ENCODE data around the gene CCDC184. TPM values are rescaled to one million over a fixed set of nuclear protein-coding genes. Genes with fewer than 3 reads are reported as not detected.
"Not testable (repeated sequence)": the region's sequence is repeated elsewhere in the genome, so short reads cannot be mapped to it uniquely, and the experiment has no call there.

CCDC184 gene
- total RNA-seq, 1 experiment from 2014 or later, result not detected

DNA sequence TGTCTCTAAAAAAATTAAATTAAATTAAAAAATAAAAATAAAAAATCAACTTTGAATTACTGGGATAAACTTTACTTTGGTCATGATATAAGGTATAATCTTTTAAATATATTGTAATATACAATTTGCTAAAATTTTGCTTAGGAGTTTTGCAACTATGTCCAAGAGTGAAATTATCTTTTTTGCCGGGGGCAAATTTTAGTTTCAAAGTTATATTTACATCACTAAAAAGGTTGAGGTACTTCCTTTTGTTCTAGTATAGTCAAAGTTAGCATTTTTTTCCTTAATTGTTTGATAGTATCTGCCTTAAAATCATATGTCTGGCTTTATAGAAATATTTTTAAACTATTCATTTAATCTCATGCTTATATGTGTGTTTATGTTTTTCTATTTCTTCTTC lies 37.3 kb downstream of the CCDC184 start:
- POLR2A ChIA-PET (ENCODE audit: unreplicated experiment), result no interaction called here

DNA sequence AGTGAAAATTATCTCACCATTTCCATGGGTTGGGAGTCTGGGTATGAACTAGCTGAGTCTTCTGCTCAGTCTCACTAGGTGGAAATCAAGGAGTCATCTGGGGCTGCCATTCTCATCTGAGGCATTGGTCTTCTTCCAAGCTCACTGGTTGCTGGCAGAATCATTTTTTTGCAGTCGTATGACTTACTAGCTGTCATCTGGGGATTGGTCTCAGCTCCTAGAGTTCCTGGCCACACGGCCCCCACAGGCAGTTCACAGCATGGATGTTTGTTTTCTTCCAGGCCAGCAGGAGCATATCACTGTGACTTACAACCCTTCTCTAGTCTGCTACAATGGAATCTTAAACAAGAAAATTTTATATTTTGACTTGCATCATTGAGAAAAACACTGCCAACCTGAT lies 38.2 kb downstream of the CCDC184 start:
- Histone ChIP-seq H3K79me2 (ENCODE audit: low read depth) (no peaks in the 10 kb centered on the region), H2AFZ (no peak overlapping the region), H3K4me3 (no peak overlapping the region), H4K20me1 (ENCODE audit: insufficient read depth) (no peaks in the 10 kb centered on the region), H3K27me3 (ENCODE audit: insufficient read depth, low read depth) (peaks cover under 1% of the 10 kb centered on the region; the same call in 1 of the 2 replicates), H3K9me3 (ENCODE audit: insufficient read depth, low read depth) (no peaks in the 10 kb centered on the region), H3K4me1 (replicated peaks; ENCODE audit: insufficient read depth) (no peaks in the 10 kb centered on the region), H3K27ac (no peak overlapping the region), H3K9me2 (ENCODE audit: insufficient read depth) (no peaks in the 10 kb centered on the region), H3K36me3 (ENCODE audit: low read depth) (no peaks in the 10 kb centered on the region), H3K4me2 (no peak overlapping the region), H3F3A (ENCODE audit: insufficient read depth, low read depth) (no peaks in the 10 kb centered on the region)
- DNase-seq, result no peak
- no TSS peak for BruUV-seq (replicated peaks)
- TF ChIP-seq, protein P1, sequence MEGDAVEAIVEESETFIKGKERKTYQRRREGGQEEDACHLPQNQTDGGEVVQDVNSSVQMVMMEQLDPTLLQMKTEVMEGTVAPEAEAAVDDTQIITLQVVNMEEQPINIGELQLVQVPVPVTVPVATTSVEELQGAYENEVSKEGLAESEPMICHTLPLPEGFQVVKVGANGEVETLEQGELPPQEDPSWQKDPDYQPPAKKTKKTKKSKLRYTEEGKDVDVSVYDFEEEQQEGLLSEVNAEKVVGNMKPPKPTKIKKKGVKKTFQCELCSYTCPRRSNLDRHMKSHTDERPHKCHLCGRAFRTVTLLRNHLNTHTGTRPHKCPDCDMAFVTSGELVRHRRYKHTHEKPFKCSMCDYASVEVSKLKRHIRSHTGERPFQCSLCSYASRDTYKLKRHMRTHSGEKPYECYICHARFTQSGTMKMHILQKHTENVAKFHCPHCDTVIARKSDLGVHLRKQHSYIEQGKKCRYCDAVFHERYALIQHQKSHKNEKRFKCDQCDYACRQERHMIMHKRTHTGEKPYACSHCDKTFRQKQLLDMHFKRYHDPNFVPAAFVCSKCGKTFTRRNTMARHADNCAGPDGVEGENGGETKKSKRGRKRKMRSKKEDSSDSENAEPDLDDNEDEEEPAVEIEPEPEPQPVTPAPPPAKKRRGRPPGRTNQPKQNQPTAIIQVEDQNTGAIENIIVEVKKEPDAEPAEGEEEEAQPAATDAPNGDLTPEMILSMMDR (conservative IDR thresholded peaks at IDR 0.05), result no peak
- TF ChIP-seq EZH2 (IDR thresholded peaks at IDR 0.05; ENCODE audit: low read depth), result no peak
- POLR2A ChIA-PET (ENCODE audit: unreplicated experiment), result no interaction called here
- intact Hi-C loops (cut with micrococcal nuclease; ENCODE audit: unreplicated experiment), result no loop called here
- CTCF ChIA-PET, result interaction anchor here (0.7 kb wide), 1 partner anchor 146 kb away, joined by 9 read pairs; no protein-coding TSS in a partner anchor

More for the DNA sequence above, 37.3 kb downstream of the CCDC184 start:
- Histone ChIP-seq H3K27me3 (ENCODE audit: insufficient read depth, low read depth) (peaks cover 8% of the 10 kb centered on the region; the same call in 1 of the 2 replicates), H3K4me3 (no peak overlapping the region), H3K27ac (no peak overlapping the region), H3K79me2 (ENCODE audit: low read depth) (no peaks in the 10 kb centered on the region), H3K36me3 (ENCODE audit: low read depth) (no peaks in the 10 kb centered on the region), H3K9me3 (ENCODE audit: insufficient read depth, low read depth) (no peaks in the 10 kb centered on the region), H2AFZ (no peak overlapping the region), H4K20me1 (ENCODE audit: insufficient read depth) (no peaks in the 10 kb centered on the region), H3K4me2 (no peak overlapping the region), H3K9me2 (ENCODE audit: insufficient read depth) (no peaks in the 10 kb centered on the region), H3K4me1 (replicated peaks; ENCODE audit: insufficient read depth) (no peaks in the 10 kb centered on the region), H3F3A (ENCODE audit: insufficient read depth, low read depth) (no peaks in the 10 kb centered on the region)
- intact Hi-C loops (cut with micrococcal nuclease; ENCODE audit: unreplicated experiment), result no loop called here
- no peak for DNase-seq
- BruUV-seq (replicated peaks), result no TSS peak
- CTCF ChIA-PET, result no interaction called here
- no peak for TF ChIP-seq EZH2 (IDR thresholded peaks at IDR 0.05; ENCODE audit: low read depth)
- TF ChIP-seq, protein P1 (conservative IDR thresholded peaks at IDR 0.05), result no peak

DNA sequence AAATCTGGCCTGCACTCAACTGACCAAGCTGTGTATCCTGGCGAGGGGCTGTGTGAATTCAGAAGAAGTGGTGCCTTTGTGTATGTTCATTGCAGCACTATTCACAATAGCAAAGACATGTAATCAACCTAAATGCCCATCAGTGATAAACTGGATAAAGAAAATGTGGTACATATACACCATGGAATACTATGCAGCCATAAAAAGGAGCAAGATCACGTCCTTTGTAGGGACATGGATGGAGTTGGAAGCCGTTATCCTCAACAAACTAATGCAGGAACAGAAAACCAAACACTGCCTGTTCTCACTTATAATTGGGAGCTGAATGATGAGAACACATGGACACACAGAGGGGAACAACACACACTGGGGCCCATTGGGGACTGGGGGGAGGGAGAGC lies 41.1 kb downstream of the CCDC184 start:
- H3K27ac ChIP-seq; H3K4me3 ChIP-seq; H3K9me3 ChIP-seq (ENCODE audit: insufficient read depth, low read depth); POLR2A ChIA-PET (ENCODE audit: unreplicated experiment); H3F3A ChIP-seq (ENCODE audit: insufficient read depth, low read depth); BruUV-seq (replicated peaks); H3K9me2 ChIP-seq (ENCODE audit: insufficient read depth); CTCF ChIA-PET; H3K27me3 ChIP-seq (ENCODE audit: insufficient read depth, low read depth); H3K4me2 ChIP-seq; intact Hi-C loops (cut with micrococcal nuclease; ENCODE audit: unreplicated experiment); H3K36me3 ChIP-seq (ENCODE audit: low read depth); H2AFZ ChIP-seq; H3K79me2 ChIP-seq (ENCODE audit: low read depth); H3K4me1 ChIP-seq (replicated peaks; ENCODE audit: insufficient read depth); DNase-seq; H4K20me1 ChIP-seq (ENCODE audit: insufficient read depth): not testable (repeated sequence)

DNA sequence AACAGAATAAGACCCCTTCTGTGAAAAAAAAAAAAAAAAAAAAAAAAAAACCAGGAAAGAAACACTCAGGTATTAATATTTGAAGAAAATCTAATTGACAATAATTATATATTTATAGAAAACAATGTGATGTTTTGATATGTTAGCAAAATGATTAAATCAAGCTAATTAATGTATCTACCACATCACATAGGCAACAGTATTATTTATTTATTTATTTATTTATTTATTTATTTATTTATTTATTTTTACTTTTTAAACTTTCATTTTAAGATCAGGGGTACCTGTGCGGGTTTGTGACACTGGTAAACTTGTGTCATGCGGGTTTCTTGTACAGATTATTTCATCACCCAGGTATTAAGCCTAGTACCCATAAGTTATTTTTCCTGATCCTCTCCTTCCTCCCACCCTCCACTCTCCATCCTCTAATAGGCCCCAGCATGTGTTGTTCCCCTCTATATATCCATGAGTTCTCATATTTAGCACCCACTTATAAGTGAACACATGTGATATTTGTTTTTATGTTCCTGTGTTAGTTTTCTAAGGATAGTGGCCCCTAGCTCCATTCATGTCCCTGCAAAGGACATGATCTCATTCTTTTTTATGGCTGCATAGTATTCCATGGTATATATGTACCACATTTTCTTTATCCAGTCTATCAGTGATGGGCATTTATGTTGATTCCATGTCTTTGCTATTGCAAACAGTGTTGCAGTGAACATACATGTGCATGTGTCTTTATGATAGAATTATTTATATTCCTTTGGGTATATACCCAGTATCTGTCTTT lies 47.9 kb downstream of the CCDC184 start:
- DNase-seq; intact Hi-C loops (cut with micrococcal nuclease; ENCODE audit: unreplicated experiment); H3K4me2 ChIP-seq; H3K79me2 ChIP-seq (ENCODE audit: low read depth); H3K27ac ChIP-seq; CTCF ChIA-PET; POLR2A ChIA-PET (ENCODE audit: unreplicated experiment); H2AFZ ChIP-seq; H3K36me3 ChIP-seq (ENCODE audit: low read depth); H3K9me3 ChIP-seq (ENCODE audit: insufficient read depth, low read depth); H3K27me3 ChIP-seq (ENCODE audit: insufficient read depth, low read depth); H4K20me1 ChIP-seq (ENCODE audit: insufficient read depth); H3K9me2 ChIP-seq (ENCODE audit: insufficient read depth); H3F3A ChIP-seq (ENCODE audit: insufficient read depth, low read depth); H3K4me3 ChIP-seq; H3K4me1 ChIP-seq (replicated peaks; ENCODE audit: insufficient read depth); BruUV-seq (replicated peaks): not testable (repeated sequence)

Other genes with a start within 250 kb of the CCDC184 start
- gene TMEM106C, start 220.0 kb upstream of the CCDC184 start, total RNA-seq (2021), result 99.4 and 100 TPM in 2 replicates
- gene COL2A1, start 179.2 kb upstream of the CCDC184 start, total RNA-seq (2021), result not detected in 2 replicates
- gene SENP1, start 77.6 kb upstream of the CCDC184 start, total RNA-seq (2021), result 20.9 and 23.0 TPM in 2 replicates
- 63.2 and 67.6 TPM in 2 replicates for gene PFKM, start 64.3 kb upstream of the CCDC184 start, total RNA-seq (2021)
- gene ASB8, start 26.1 kb upstream of the CCDC184 start, total RNA-seq (2021), result 21.8 and 25.1 TPM in 2 replicates
- gene OR10AD1, start 19.6 kb downstream of the CCDC184 start, total RNA-seq (2021), result not detected in 2 replicates
- gene ZNF641, start 167.3 kb downstream of the CCDC184 start, total RNA-seq (2021), result 1.4 and 2.5 TPM in 2 replicates

Measured in PC-9 (cell line).